22Rv1 (cell line): ENCODE results near the gene LRRC3.
A peak's percentile ranks its signal among the peaks of the same experiment; 100 is the strongest.

Experiments
- H3K27ac ChIP-seq: fragments of 450-650 bp; 2 replicates; pipeline ENCODE4 v1.5.1; 2017
- CTCF ChIP-seq: fragments of 450-650 bp; IDR thresholded peaks from 2 replicates; pipeline ENCODE4 v1.5.1; 2017; ENCODE audit warnings: mild to moderate bottlenecking
- ZFX ChIP-seq: fragments of 450-650 bp; IDR thresholded peaks from 2 replicates; pipeline ENCODE4 v1.6.1; 2017; ENCODE audit warnings: antibody characterized with exemption, borderline replicate concordance

LRRC3 gene

GRCh38 chr21:44485254-44485793 is 30.0 kb downstream of the LRRC3 start:
- H3K27ac ChIP-seq, result no peak overlapping the region
- peak; percentile 54 for TF ChIP-seq CTCF
- TF ChIP-seq ZFX, result no peak

- no peak overlapping the region for H3K27ac ChIP-seq
- no peak for TF ChIP-seq ZFX
- TF ChIP-seq CTCF, result no peak
These were observed 30.5 kb downstream of the LRRC3 start for GRCh38 chr21:44485796-44486195.

- no peak overlapping the region for H3K27ac ChIP-seq
- no peak for TF ChIP-seq ZFX
- TF ChIP-seq CTCF, result no peak
These were observed 31.0 kb downstream of the LRRC3 start for GRCh38 chr21:44486302-44486701.

- TF ChIP-seq ZFX (no peak), CTCF (peak; percentile 79)
These were observed 32.5 kb downstream of the LRRC3 start for GRCh38 chr21:44487831-44488230.

GRCh38 chr21:44489962-44490361 is 34.7 kb downstream of the LRRC3 start:
- no peak overlapping the region for H3K27ac ChIP-seq
- TF ChIP-seq ZFX (no peak), CTCF (peak; percentile 29)

More at GRCh38 chr21:44487831-44488230, 32.5 kb downstream of the LRRC3 start:
- no peak overlapping the region for H3K27ac ChIP-seq

- no peak overlapping the region for H3K27ac ChIP-seq
- no peak for TF ChIP-seq CTCF
- TF ChIP-seq ZFX, result no peak
These were observed 35.1 kb downstream of the LRRC3 start for GRCh38 chr21:44490405-44490804.

- TF ChIP-seq CTCF (no peak), ZFX (no peak)
- H3K27ac ChIP-seq, result no peak overlapping the region
These were observed 35.5 kb downstream of the LRRC3 start for GRCh38 chr21:44490816-44491215.
